ENCODE results near the gene DENND2D.
A peak's percentile ranks its signal among the peaks of the same experiment; 100 is the strongest.

DENND2D gene

GRCh38 chr1:111139324-111139955 is 61.0 kb downstream of the DENND2D start:
- peak in 1 of 2 donors; percentile 46 for DNase-seq (ENCODE audit: low read depth in 2 of 2)
